ENCODE measurements around the gene BCL2L14.

- no peak for TF ChIP-seq POLR2A (IDR thresholded peaks at IDR 0.05)
- TF ChIP-seq POLR2AphosphoS5 (IDR thresholded peaks at IDR 0.05) = no peak
- TF ChIP-seq, protein P1, sequence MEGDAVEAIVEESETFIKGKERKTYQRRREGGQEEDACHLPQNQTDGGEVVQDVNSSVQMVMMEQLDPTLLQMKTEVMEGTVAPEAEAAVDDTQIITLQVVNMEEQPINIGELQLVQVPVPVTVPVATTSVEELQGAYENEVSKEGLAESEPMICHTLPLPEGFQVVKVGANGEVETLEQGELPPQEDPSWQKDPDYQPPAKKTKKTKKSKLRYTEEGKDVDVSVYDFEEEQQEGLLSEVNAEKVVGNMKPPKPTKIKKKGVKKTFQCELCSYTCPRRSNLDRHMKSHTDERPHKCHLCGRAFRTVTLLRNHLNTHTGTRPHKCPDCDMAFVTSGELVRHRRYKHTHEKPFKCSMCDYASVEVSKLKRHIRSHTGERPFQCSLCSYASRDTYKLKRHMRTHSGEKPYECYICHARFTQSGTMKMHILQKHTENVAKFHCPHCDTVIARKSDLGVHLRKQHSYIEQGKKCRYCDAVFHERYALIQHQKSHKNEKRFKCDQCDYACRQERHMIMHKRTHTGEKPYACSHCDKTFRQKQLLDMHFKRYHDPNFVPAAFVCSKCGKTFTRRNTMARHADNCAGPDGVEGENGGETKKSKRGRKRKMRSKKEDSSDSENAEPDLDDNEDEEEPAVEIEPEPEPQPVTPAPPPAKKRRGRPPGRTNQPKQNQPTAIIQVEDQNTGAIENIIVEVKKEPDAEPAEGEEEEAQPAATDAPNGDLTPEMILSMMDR (IDR thresholded peaks at IDR 0.05 in 8 of 11, conservative IDR thresholded peaks at IDR 0.05 in 3 of 11) = no peak
These were observed 52.4 kb downstream of the BCL2L14 start for GRCh38 chr12:12123036-12123604.

All from spleen (tissue), 7 donors.